ENCODE results near the gene ABLIM3.

The ABLIM3 gene

DNA sequence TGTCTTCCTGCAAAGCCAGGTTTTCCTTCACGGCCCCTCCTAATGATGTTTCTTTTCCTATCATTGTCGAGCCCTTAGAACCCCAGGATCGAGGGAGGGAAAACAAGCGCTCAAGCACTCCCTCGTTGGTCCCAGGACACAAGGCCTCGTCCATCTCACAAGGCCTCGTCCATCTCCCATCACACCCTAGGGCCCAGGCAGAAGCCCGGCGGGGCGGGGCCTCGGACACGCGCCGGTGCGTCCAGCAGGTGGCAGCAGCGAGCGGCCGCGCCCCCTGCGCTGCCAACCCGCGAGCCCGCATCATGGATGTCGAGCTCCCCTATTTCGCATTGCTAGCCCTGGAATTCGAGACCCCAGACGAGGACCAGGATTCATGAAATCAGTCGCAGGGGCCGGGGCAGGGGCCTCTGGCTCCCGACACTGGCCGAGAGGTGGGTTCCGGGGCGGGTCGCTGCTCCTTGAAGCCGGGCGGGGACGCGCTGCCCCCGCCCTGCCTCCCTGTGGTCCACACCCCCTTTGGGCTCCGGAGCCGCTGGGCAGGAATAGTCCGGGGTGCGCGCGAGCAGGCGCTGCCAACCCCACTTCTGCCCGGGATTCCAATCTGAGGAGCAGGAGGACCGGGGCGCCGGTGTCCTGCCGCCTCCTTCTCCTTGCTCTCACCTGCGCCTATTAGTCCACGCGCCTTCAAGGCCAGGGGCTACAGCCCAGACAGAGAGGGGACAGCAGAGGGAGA lies at the start of gene ABLIM3:
TSS of gene ABLIM3 (plus strand) at position 270 of the 733 bp plus-strand sequence. CDS start 603 bp downstream, outside the sequence.
- no peak for DNase-seq

DNA sequence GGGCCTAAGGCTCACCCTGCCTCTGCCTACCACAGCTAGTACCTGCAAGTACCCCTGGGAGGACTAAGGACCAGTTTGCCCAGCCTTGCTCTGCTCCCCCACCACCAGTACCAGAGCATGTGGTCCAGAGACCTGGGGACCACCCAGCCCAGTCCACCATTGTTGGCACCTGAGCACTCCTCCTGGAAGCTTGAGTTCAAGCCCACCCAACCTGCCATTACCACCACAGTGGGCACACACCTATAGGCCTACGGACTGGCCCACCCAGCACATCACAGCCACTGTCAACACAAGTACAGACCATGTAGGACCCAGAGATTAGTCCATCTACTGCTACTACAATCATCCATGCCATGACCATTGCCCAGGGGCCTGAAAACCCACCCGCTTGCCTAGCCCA lies 47.7 kb upstream of the ABLIM3 start:
- no peak for DNase-seq

GRCh38 chr5:149094996-149095395 lies 46.3 kb upstream of the ABLIM3 start:
- DNase-seq, result no peak

- no peak for DNase-seq
These were observed 41.4 kb upstream of the ABLIM3 start for GRCh38 chr5:149099920-149100319.

- DNase-seq, result no peak
These were observed 41.0 kb upstream of the ABLIM3 start for GRCh38 chr5:149100331-149100730.

DNA sequence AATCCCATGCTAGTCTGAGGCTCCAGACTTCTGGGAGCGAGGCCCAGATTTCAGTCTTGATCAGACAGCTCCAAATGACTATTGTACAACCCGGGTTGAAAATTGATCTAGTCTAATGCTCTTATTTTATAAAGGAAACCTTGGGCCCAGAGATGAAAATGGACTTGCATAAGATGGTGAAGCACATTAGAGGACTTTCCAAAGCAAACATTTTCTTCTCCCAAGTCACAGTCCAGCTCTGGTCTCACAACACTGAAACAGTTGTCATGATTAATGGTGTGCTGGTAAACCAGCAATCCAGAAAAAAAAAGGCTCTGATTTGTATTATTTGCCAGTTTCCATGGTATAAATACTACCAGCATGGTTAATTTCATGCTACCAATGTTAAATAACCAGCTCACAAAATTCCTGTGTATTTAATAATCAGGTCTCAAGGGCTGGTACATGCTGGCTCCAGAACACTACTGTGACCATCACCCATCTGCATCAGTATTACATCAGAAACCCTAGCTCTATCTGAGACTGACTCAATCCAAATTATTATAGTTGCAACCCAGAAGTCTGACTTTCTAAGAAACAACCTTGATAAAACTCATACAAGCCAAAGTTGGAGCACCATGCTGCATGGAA lies 32.5 kb upstream of the ABLIM3 start:
- DNase-seq, result no peak

DNA sequence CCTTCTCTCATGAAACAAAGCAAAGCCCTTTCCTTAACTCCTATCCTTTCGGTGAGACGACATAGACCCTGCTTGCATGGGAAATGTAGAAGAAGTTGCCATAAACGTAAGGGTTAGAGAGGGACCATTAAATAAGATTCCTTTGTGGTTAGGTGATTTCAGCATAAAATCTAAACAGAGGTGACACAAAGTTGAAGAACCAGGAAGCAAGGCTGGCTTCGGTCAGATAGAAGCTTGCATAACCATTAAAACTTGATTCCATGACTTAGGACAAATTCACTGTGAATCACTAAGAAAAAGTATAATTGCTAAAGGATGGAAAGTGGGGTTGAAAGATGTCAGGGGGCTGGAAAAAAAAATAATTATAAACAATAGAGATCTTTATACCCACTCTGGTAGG lies 30.9 kb upstream of the ABLIM3 start:
- DNase-seq, result no peak

DNA sequence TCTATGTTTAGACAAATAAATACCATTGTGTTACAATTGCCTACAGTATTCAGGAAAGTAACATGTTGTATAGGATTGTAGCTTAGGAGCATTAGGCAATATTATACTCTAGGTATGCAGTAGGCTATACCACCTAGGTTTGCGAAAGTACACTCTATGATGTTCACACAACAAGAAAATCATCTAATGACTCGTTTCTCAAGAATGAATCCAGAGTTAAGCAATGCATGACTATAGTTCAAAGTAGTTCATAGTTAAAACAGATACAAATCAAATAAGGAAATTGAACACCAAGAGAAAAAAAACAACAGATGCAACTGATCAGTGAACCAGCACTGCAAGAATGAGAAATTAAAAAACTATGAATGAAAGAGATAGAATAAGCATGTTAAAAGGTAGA lies 27.6 kb upstream of the ABLIM3 start:
- no peak for DNase-seq

- peak; percentile 19 for DNase-seq
These were observed 26.6 kb upstream of the ABLIM3 start for GRCh38 chr5:149114403-149115312.

- DNase-seq, result no peak
These were observed 23.3 kb upstream of the ABLIM3 start for GRCh38 chr5:149117970-149118369.

DNA sequence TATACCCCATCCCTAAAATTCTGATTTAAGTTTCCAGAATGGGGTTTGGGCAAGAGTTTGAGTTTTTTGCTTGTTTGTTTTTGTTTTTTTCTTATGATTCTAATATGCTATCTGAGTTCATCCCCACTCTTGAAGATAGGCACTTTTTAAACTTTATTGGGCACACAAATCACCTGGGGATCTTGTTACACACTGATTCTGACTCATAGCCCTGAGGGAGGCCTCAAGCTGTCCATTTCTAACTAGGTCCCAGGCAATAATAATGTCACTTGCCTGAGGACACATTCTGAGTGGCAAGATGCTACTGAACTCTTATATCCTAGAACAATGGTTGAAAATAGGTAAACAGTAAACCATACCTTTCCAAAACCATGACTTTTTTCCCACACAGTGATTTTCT lies 22.8 kb upstream of the ABLIM3 start:
- no peak for DNase-seq

DNA sequence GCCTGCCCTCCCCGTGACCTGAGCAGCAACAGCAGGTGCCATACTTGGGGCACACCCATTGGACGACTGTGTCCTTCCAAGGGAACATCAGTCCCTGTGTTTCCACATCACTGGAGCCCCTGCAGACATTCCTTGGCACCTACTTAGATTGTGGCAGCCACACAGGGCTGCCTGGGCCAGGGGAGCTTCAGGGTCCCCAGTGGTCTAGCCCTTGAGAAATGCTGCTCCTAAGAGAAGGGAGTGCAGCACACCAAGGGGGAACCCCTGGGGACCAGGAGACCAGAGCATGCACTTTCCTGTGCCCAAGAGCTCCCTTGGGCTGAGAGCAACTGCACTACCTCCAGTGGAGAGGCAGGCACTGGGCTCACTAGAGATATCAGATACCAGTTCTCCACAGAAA lies 20.1 kb upstream of the ABLIM3 start:
- DNase-seq, result no peak

- no peak for DNase-seq
These were observed 18.1 kb upstream of the ABLIM3 start for GRCh38 chr5:149123211-149123610.

DNA sequence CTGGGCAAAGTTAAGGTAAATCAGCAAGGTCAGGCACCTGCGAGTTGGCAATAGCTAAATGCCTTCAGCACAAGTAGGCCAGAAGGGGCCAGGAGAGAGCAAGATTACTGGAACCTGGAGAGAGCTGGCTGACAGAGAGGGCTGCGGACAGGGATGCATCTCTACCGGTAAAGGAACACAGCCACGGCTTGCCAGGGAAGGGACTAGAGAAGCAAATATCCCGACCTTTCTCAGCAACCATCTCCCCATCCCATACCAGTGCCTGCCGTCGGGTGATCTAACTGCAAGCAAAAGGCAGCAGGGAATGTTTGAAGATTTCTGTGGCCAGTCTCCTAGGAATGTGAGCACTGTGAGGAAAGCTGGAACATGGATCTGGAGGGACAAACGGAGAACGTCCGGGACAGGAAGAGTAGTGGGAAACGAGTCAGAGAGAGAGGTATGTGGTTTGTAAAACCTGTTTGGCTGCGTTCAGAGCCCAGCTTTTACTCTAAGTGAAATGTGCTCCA lies 15.9 kb upstream of the ABLIM3 start:
- DNase-seq, result peak; percentile 14

GRCh38 chr5:149126906-149127305 lies 14.4 kb upstream of the ABLIM3 start:
- DNase-seq, result no peak

DNA sequence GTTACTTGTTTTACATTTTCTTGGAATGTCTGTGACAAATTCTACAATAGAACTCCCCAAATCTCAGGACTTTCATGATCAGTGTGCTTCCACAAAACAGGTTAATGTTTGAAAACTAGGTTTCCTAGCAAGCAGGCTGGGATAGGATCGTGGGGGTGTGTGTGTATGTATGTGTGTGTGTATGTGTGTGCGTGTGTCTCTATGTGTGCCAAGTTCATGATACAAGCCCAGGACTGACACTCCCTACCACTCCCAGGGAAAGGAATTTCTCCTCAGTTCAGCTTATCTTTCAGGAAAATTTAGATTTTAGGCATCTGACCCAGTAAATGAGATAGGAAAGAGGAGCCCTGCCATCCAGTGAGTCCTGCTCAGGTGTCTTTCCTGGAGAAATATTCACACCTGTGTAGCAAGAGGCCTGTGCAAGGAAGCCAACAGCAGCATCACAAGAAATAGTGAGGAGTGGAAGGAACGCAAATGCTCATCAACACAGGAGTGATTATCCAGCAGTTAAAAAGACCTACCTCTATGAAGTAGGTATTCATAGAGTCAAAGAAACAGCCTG lies 13.8 kb upstream of the ABLIM3 start:
- DNase-seq, result no peak

GRCh38 chr5:149128023-149128875 lies 13.0 kb upstream of the ABLIM3 start:
- DNase-seq, result no peak

GRCh38 chr5:149129181-149129580 lies 12.1 kb upstream of the ABLIM3 start:
- no peak for DNase-seq

DNA sequence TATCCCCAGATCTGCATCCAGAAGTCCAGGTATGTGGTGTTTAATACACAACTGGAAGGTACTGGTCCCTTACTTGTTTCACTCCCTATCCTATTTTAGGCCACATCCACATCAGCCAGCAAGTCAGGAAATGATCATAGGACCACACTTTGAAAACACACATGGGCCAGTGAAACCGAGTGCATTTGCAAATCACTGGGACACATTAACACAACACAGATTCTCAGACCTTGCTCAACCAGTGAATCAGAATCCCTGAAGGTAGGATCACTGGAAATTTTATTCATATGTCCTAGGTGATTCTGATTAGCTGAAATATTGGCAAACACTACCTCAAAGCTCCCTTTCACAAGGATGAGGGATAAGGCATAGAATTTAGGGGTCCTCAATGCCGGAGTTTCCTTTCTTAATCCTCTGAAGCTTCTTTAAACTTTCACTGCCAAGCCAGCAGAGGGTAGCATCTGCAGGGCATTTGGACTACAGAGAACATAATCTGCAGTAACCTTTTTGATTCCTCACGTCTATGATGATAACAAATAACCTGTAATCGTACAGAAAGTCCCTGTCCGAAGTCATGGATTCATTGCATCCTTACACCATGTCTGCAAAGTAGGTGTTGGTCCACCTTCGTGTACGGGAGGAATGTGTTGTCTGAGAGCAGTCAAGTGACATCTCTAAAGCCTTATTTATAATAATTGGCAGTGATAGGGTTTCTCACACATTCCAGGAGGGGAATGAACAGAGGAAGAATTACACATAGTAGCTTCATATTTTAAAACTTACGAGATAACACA lies 11.0 kb upstream of the ABLIM3 start:
- DNase-seq, result no peak

DNA sequence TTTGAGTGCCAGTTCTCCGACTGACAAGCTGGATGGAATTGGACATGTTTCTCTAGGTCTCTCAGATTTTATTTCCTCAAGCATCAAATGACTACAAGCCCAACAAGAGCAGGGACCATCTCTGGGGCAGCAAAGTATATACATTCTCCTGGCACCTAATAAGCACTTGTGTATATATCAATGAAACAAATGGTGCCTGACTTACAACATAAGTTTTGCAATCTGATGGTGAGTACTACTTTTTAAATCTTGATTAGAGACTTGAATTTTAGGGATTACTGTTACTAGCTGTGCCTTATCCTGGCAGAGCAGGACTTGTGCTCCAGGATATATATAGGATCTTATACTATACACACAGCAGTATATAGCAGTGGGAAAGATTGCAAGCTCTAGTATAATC lies 8.8 kb upstream of the ABLIM3 start:
- no peak for DNase-seq

Measured in SHP77 treated with DMSO at 0.1 percent for 48 hours (cell line).